GM23338 (cell line): Measurements from ENCODE around the gene BIN1.

ENCODE experiments used
- CREB1 ChIP-seq: fragments of 250-450 bp; sonication (Bioruptor Pico); IDR thresholded peaks from 2 replicates; pipeline ENCODE4 v1.5.0; 2020; ENCODE audit warnings: low read depth, mild to moderate bottlenecking, moderate library complexity
- CTCF ChIP-seq, 2 experiments: fragments of 200-600 bp in 1 of 2; sonication (generic) in 1 of 2; conservative IDR thresholded peaks; 2 replicates each; pipeline versions ENCODE4 v1.5.1 to v1.6.1; 2016 to 2017; ENCODE audit warnings: antibody characterized with exemption in 2 of 2, low read depth in 2 of 2, mild to moderate bottlenecking in 2 of 2, moderate library complexity in 1 of 2
- EZH2phosphoT487 ChIP-seq: fragments of 200-600 bp; sonication (generic); IDR thresholded peaks from one replicate; pipeline ENCODE4 v1.8.1; 2018; ENCODE audit warnings: antibody characterized with exemption; ENCODE audit not compliant: unreplicated experiment
- JUNB ChIP-seq: IDR thresholded peaks from one replicate; pipeline ENCODE4 v1.6.1; 2016; ENCODE audit warnings: antibody characterized with exemption; ENCODE audit not compliant: unreplicated experiment
- POLR2AphosphoS5 ChIP-seq: IDR thresholded peaks from 2 replicates; pipeline ENCODE4 v1.6.1; 2016; ENCODE audit warnings: antibody characterized with exemption, low read depth

GRCh38 chr2:127050803-127051115 lies 56.2 kb downstream of the BIN1 start:
- TF ChIP-seq CTCF (conservative IDR thresholded peaks at IDR 0.05; ENCODE audit: low read depth in 2 of 2) (no peak), POLR2AphosphoS5 (no peak), CREB1 (CRISPR knock-in tag) (no peak), EZH2phosphoT487 (no peak), JUNB (no peak)
